KMS-11 (cell line): ENCODE data around the gene FERD3L.

Experiments used
- H2AFZ ChIP-seq: fragments of 200-600 bp; sonication (generic); 2 replicates; pipeline ENCODE4 v1.6.1; 2016; ENCODE audit warnings: antibody characterized with exemption, mixed run types, low read depth
- H3K27ac ChIP-seq: fragments of 200-600 bp; sonication (generic); 2 replicates; pipeline ENCODE4 v1.6.1; 2016; ENCODE audit warnings: mild to moderate bottlenecking, mixed run types
- H3K27me3 ChIP-seq: fragments of 200-600 bp; sonication (generic); 2 replicates; pipeline ENCODE4 v1.6.1; 2017; ENCODE audit warnings: mild to moderate bottlenecking, low read depth, mixed run types, moderate library complexity; ENCODE audit not compliant: insufficient read depth
- H3K36me3 ChIP-seq: fragments of 200-600 bp; sonication (generic); 2 replicates; pipeline ENCODE4 v1.6.1; 2017; ENCODE audit warnings: mild to moderate bottlenecking, mixed run types; ENCODE audit not compliant: insufficient read depth
- H3K4me1 ChIP-seq: fragments of 200-600 bp; sonication (generic); 2 replicates; pipeline ENCODE4 v1.6.1; 2016; ENCODE audit warnings: mild to moderate bottlenecking, low read depth, mixed run types; ENCODE audit not compliant: poor library complexity, severe bottlenecking
- H3K4me2 ChIP-seq: fragments of 200-600 bp; sonication (generic); 2 replicates; pipeline ENCODE4 v1.7.0; 2016; ENCODE audit warnings: mild to moderate bottlenecking, mixed run types
- H3K4me3 ChIP-seq: fragments of 200-600 bp; sonication (generic); IDR thresholded peaks from 2 replicates; pipeline ENCODE4 v1.6.1; 2017; ENCODE audit warnings: low read depth, low read length, mixed read lengths; ENCODE audit not compliant: insufficient read depth
- H3K79me2 ChIP-seq: fragments of 200-600 bp; sonication (generic); 2 replicates; pipeline ENCODE4 v1.6.1; 2016; ENCODE audit warnings: low read depth, mixed run types; ENCODE audit not compliant: insufficient read depth
- H3K9ac ChIP-seq: fragments of 200-600 bp; sonication (generic); 2 replicates; pipeline ENCODE4 v1.6.1; 2016; ENCODE audit warnings: mild to moderate bottlenecking, mixed run types
- H4K20me1 ChIP-seq: fragments of 200-600 bp; sonication (generic); 2 replicates; pipeline ENCODE4 v1.6.1; 2016; ENCODE audit warnings: mild to moderate bottlenecking, mixed run types; ENCODE audit not compliant: insufficient read depth
- CTCF ChIP-seq: fragments of 200-600 bp; sonication (generic); conservative IDR thresholded peaks from 2 replicates; pipeline ENCODE4 v1.6.1; 2017; ENCODE audit warnings: low read depth, mild to moderate bottlenecking, antibody characterized with exemption, low read length, moderate library complexity, mixed read lengths

FERD3L gene

GRCh38 chr7:19095353-19095860, 49.8 kb downstream of the FERD3L start:
- H3K36me3 ChIP-seq, result no peaks in the 10 kb centered on the region
- H3K79me2 ChIP-seq, result no peaks in the 10 kb centered on the region
- no peak overlapping the region for H3K4me3 ChIP-seq
- no peak overlapping the region for H3K4me2 ChIP-seq
- H3K27ac ChIP-seq, result no peak overlapping the region
- no peak overlapping the region for H3K9ac ChIP-seq
- no peak overlapping the region for H2AFZ ChIP-seq
- no peak for TF ChIP-seq CTCF
- H3K27me3 ChIP-seq, result no peaks in the 10 kb centered on the region
- H4K20me1 ChIP-seq, result no peaks in the 10 kb centered on the region
- H3K4me1 ChIP-seq, result no peaks in the 10 kb centered on the region
